NCI-H1105 (cell line): ENCODE measurements around the gene TMEM132E.
A peak's percentile ranks its signal among the peaks of the same experiment; 100 is the strongest.

ENCODE experiments used
- DNase-seq: peaks from one replicate; lab custom pipeline; 2025; lab: John Stamatoyannopoulos, UW

TMEM132E gene

GRCh38 chr17:34601416-34601815 is 22.0 kb downstream of the TMEM132E start:
- DNase-seq = no peak

- DNase-seq = no peak
These were observed 24.6 kb downstream of the TMEM132E start for GRCh38 chr17:34603974-34604373.

DNA sequence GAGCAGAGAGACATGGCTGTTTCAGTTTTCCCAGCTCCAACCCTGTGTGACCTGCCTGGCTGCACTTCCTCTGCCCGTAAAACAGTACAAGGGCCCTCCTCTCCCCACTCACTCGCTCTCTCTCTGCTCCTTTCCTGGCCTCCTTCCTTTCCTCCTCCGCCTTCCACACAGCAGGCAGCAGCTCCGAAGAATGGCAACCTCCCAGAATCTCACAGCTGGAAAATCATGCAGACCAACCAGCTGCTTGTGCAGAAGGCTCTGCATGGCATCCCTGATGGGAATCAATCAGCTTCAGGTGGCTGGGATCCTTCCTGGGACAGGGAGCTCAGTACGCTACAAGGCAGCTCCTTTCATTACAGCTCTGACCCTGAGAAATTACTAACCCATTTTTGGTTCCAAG is 27.4 kb downstream of the TMEM132E start:
- DNase-seq = no peak

DNA sequence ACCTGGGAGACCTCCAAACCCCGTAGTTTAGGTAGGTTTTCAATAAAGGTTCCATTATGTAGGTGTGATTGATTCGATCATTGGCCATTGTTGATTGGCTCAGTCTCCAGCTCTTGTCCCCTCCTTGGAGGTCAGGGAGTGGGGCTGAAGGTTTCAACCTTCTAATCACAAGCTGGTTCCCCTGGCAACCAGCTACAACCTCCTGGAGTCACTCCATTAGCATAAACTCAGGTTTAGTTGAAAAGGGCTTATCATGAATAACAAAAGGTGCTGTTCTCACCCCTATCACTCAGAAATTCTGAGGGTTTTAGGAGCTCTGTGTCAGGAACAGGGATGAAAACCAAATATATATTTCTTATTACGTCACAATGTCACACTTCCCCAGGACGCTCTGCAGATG is 28.5 kb downstream of the TMEM132E start:
- DNase-seq = no peak

DNA sequence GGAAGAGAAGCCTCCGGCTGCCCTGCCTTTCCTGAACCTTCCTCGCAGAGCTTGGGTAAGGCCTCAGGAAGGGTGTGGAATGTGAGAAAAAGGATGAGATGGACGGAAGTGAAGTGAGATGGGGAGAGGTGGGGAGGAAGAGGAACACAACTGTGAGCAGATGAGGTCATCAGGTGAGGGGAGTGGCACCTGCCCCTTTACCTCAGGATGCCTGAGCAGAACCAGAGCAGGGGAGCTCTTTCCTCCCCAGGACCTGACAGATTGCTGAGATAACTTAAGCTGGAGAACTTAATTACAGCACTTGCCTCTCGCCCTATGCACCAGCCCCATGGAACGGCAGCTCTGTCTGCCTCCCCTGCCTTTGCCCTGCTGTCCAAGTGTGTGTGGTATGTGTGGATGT is 29.8 kb downstream of the TMEM132E start:
- DNase-seq = no peak

DNA sequence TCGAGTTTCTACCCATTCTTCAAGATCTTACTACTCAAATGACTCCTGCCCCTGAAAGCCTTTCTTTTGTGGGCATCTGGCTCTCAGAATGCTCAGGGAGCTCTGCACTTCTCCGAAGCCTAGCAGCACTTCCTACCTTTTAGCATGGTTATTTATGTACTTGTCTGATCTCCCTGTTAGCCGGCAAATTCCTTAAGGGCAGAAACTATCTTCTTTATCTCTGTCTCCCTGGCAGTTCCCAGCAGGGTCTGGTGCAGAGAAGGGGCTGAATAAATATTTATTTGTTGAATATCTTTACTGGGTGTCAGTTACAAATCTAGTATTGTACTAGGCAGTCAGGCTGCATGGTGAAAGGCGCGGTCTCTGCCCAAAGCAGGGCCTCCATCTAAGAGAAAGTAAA is 30.7 kb downstream of the TMEM132E start:
- no peak for DNase-seq

DNA sequence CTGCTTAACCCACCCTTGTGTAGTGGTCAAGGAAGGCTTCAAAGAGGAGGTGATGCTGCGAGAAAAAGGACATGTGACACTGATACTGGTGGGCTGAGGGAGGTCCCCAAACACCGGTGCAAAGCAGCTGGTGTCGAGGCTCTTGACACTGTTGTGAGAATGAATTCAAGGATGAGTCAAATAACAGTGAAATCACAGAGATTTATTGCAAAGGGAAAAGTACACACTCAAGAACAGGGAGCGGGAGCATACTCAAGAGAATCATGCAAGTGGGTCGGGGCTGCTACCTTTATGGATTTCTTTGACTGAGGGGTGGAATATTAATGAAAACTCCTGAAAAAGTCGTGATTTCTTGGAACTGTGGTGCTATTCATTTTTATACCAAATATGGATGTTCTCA is 31.1 kb downstream of the TMEM132E start:
- no peak for DNase-seq

- DNase-seq = peak; percentile 89
These were observed 34.0 kb downstream of the TMEM132E start for GRCh38 chr17:34613064-34614019.

GRCh38 chr17:34614698-34615097 is 35.3 kb downstream of the TMEM132E start:
- DNase-seq = no peak

GRCh38 chr17:34615326-34615725 is 35.9 kb downstream of the TMEM132E start:
- DNase-seq = no peak

GRCh38 chr17:34616148-34616547 is 36.8 kb downstream of the TMEM132E start:
- peak; percentile 88 for DNase-seq

DNA sequence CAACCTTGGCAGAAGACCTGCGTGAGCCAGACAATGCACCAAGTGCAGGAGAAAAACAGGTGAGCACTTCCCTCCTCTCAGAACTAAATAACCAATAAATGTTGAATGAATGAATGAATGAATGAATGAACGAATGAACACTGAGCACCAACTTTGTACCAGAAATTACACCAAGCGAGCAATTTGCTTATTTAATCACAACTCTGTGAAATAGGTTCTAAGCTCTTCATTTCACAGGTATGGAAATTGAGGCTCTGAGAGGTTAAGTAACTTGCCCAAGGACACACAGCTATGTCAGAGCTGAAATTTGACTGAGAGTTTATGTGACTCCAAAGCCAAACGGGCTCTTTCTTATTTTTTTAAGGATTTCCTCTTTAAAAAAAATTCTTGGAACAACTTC is 38.0 kb downstream of the TMEM132E start:
- DNase-seq = no peak

GRCh38 chr17:34619687-34620217 is 40.4 kb downstream of the TMEM132E start:
- peak; percentile 75 for DNase-seq

DNA sequence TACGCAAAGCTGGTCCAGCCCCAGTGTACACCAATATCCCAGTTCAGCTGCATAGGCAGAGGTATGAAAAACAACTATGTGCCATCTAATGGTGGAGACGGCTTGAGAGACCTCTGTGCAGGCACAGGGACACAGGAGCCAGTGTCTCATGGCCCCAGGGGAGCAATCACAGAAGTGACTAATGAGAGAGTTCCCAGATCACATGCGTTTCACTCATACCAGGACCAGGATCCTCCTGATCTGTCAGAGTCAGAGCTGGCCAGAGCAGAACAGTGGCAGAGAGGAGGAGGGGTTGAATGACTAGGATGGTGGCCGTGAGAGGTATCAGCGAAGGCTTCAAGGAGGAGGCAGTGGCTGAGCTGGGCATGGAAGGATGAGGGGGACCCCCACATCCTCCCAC is 41.1 kb downstream of the TMEM132E start:
- no peak for DNase-seq

- no peak for DNase-seq
These were observed 43.7 kb downstream of the TMEM132E start for GRCh38 chr17:34622862-34623623.

- no peak for DNase-seq
These were observed 44.7 kb downstream of the TMEM132E start for GRCh38 chr17:34623856-34624766.

- DNase-seq = no peak
These were observed 45.5 kb downstream of the TMEM132E start for GRCh38 chr17:34624767-34625383.

- DNase-seq = no peak
These were observed 46.8 kb downstream of the TMEM132E start for GRCh38 chr17:34626121-34626681.

- DNase-seq = no peak
These were observed 49.5 kb downstream of the TMEM132E start for GRCh38 chr17:34628879-34629278.

- DNase-seq = peak; percentile 71
These were observed 54.0 kb downstream of the TMEM132E start for GRCh38 chr17:34633351-34633750.

DNA sequence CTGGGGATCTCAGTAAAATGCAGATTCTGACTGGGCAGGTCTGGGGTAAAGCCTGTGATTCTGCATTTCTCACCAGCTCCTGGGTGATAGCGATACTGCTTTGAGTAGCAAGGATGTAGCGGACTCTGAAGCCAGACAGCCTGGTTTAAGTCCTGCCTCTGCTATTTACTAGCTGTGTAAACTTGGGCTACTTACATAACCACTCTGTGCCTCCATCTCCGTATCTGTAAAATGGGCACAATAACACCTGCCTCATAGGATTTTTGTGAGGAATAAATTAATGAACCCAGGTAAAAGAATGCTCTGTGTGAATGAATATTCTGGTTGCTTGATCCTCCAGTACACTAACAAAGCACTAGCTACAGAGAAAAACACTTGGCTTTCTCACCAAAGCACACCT is 54.4 kb downstream of the TMEM132E start:
- no peak for DNase-seq
